Measurements from ENCODE around the gene SPP1.

Gene SPP1

DNA sequence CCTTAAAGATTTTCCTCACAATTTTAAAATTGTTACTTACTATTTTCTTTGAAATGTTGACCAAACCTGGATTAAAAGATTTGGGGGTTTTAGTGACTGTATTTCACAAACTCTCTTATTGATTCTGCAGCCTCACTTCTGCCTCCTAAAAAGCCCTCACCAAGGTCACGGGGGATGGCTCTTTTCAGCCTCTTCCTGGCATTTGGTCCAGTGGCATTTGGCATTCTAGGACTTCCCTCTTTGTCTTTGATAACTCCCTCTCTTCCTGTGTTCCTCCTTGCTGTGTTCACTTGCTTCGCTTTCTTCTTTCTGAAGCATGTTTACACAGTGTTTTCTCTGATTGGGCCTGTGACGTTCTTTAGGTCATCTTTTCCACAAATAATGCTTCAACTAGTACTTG, 53.4 kb downstream of the SPP1 start:
- DNase-seq, result no peak

GRCh38 chr4:88029556-88029955, 54.0 kb downstream of the SPP1 start:
- DNase-seq, result no peak

GRCh38 chr4:88030565-88031310, 55.2 kb downstream of the SPP1 start:
- no peak for DNase-seq
